CD4-positive, alpha-beta T cell (primary cell): ENCODE data around the gene CLIC4. TPM values are rescaled to one million over a fixed set of nuclear protein-coding genes. Genes with fewer than 3 reads are reported as not detected.

Experiments
- ATAC-seq: fragments of 200-7000 bp; cut with Tn5 transposase; one replicate; pipeline ENCODE4 v1.10.0; 2022; ENCODE audit warnings: mild to moderate bottlenecking; ENCODE audit not compliant: poor library complexity
- CTCF ChIA-PET: fragments of 350-600 bp; sonication (Branson Sonifier 250); formaldehyde crosslinking; loops from one replicate; lab custom pipeline; 2021; ENCODE audit warnings: antibody characterized with exemption, inconsistent platforms; lab: Charles Lee
- POLR2A ChIA-PET: fragments of 350-600 bp; sonication (Branson Sonifier 250); formaldehyde crosslinking; loops from one replicate; lab custom pipeline; 2021; ENCODE audit warnings: antibody characterized with exemption, inconsistent platforms; lab: Charles Lee
- DNase-seq, 14 experiments: peaks; one replicate each; pipeline ENCODE4 v3.0.0-alpha.2; 2013 to 2020; ENCODE audit warnings: mixed read lengths in 2 of 14
- H3K27ac ChIP-seq, 2 donors: one replicate each; pipeline versions ENCODE4 v1.5.1 to v1.7.0; 2013; ENCODE audit warnings: low read length in 2 of 2, low read depth in 1 of 2, mild to moderate bottlenecking in 1 of 2
- H3K27me3 ChIP-seq, 2 experiments: 1 replicate in 1 of 2; 2 replicates in 1 of 2; pipeline versions ENCODE4 v1.6.1 to v1.7.0; 2013; ENCODE audit warnings: low read length in 2 of 2, control low read depth in 1 of 2, mild to moderate bottlenecking in 1 of 2, moderate library complexity in 1 of 2; ENCODE audit not compliant: insufficient read depth in 2 of 2, control insufficient read depth in 1 of 2
- H3K36me3 ChIP-seq: one replicate; pipeline ENCODE4 v1.6.1; 2013; ENCODE audit warnings: low read length, control low read depth; ENCODE audit not compliant: insufficient read depth
- H3K4me1 ChIP-seq: one replicate; pipeline ENCODE4 v1.6.1; 2013; ENCODE audit warnings: low read length, control low read depth; ENCODE audit not compliant: insufficient read depth
- H3K4me3 ChIP-seq: one replicate; pipeline ENCODE4 v1.5.1; 2013; ENCODE audit warnings: mild to moderate bottlenecking, low read length, moderate library complexity
- H3K9me3 ChIP-seq, 2 experiments: 1 replicate in 1 of 2; 2 replicates in 1 of 2; pipeline versions ENCODE4 v1.6.1 to v1.7.0; 2013; ENCODE audit warnings: low read length in 2 of 2, mild to moderate bottlenecking in 2 of 2, control low read depth in 1 of 2, moderate library complexity in 1 of 2; ENCODE audit not compliant: control insufficient read depth in 1 of 2, insufficient read depth in 1 of 2
- H3K27ac Mint-ChIP-seq: one replicate; pipeline ENCODE4 v1.8.0; 2020; ENCODE audit warnings: mixed read lengths
- H3K27me3 Mint-ChIP-seq: one replicate; pipeline ENCODE4 v1.8.0; 2021; ENCODE audit warnings: mixed read lengths
- H3K36me3 Mint-ChIP-seq: one replicate; pipeline ENCODE4 v1.8.0; 2021; ENCODE audit warnings: low read depth, mixed read lengths
- H3K4me1 Mint-ChIP-seq: one replicate; pipeline ENCODE4 v1.8.0; 2021; ENCODE audit warnings: low read depth, mixed read lengths
- H3K4me3 Mint-ChIP-seq: one replicate; pipeline ENCODE4 v1.8.0; 2020; ENCODE audit warnings: mild to moderate bottlenecking, mixed read lengths
- H3K9me3 Mint-ChIP-seq: one replicate; pipeline ENCODE4 v1.8.0; 2020; ENCODE audit warnings: mixed read lengths
- CTCF ChIP-seq: fragments of 200-600 bp; IDR thresholded peaks from one replicate; pipeline ENCODE4 v1.8.0; 2022; ENCODE audit warnings: antibody characterized with exemption, mild to moderate bottlenecking
- intact Hi-C, 2 experiments: fragments of 100-400 bp; cut with DNase I in 1 of 2; cut with micrococcal nuclease in 1 of 2; formaldehyde crosslinking; loops; one replicate each; pipeline versions ENCODE4 v1.15.1 to v1.9.0; 2023 to 2025; cut with DNase I, micrococcal nuclease
- total RNA-seq, 174 experiments: library from RNA in 2 of 174; stranded (reverse) in 2 of 174; gene quantifications; one replicate each; pipeline ENCODE4 v1.2.3 and lab custom pipeline; 2021 to 2026

Gene CLIC4
- total RNA-seq, 2 experiments from 2014 or later, result 1.1 to 1.3 TPM

GRCh38 chr1:24861821-24862727, 116.8 kb downstream of the CLIC4 start:
- Histone ChIP-seq H3K4me3 (no peak overlapping the region), H3K27me3 (no peaks in the 10 kb centered on the region), H3K36me3 (no peaks in the 10 kb centered on the region), H3K27ac (no peak overlapping the region), H3K9me3 (no peaks in the 10 kb centered on the region), H3K4me1 (peaks cover 6% of the 10 kb centered on the region)
- no peak for ATAC-seq
- intact Hi-C loops, result no loop called here
- no peaks in the 10 kb centered on the region for H3K36me3 Mint-ChIP-seq
- TF ChIP-seq CTCF, result no peak
- no peak for DNase-seq
- H3K9me3 Mint-ChIP-seq, result no peaks in the 10 kb centered on the region
- POLR2A ChIA-PET, result no interaction called here
- H3K4me1 Mint-ChIP-seq, result no peaks in the 10 kb centered on the region
- no peak overlapping the region for H3K27ac Mint-ChIP-seq
- H3K27me3 Mint-ChIP-seq, result no peaks in the 10 kb centered on the region
- CTCF ChIA-PET, result no interaction called here
- no peak overlapping the region for H3K4me3 Mint-ChIP-seq

- no peaks in the 10 kb centered on the region for H3K36me3 Mint-ChIP-seq
- POLR2A ChIA-PET, result no interaction called here
- no peaks in the 10 kb centered on the region for H3K27me3 Mint-ChIP-seq
- DNase-seq, result no peak
- Histone ChIP-seq H3K36me3 (no peaks in the 10 kb centered on the region), H3K9me3 (no peaks in the 10 kb centered on the region), H3K4me3 (no peak overlapping the region), H3K27ac (no peak overlapping the region), H3K4me1 (no peaks in the 10 kb centered on the region), H3K27me3 (no peaks in the 10 kb centered on the region)
- no peaks in the 10 kb centered on the region for H3K4me1 Mint-ChIP-seq
- H3K4me3 Mint-ChIP-seq, result no peak overlapping the region
- intact Hi-C loops, result no loop called here
- no peak overlapping the region for H3K27ac Mint-ChIP-seq
- no peak for ATAC-seq
- TF ChIP-seq CTCF, result no peak
- CTCF ChIA-PET, result no interaction called here
- no peaks in the 10 kb centered on the region for H3K9me3 Mint-ChIP-seq
Observed at GRCh38 chr1:24862775-24863483, 117.7 kb downstream of the CLIC4 start.

DNA sequence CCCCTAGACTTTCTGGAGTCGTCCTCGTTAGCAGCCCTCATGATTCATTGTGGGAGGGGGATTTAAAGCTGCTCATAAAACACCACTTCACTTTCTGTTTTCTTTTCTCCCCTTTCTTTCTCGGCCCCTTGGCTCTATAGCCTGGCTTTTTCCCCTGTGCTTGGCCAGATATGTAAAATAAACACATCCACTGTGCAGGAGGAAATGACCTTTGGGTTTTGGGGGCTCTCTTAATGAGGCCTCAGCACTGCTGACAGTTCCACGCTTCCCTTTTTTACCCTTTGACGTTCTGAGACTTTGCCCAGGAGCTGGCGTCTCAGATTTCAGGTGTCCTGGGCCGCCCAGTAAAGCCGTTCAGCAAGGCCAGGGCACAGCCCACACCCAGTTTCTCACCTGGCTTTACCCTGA, 119.1 kb downstream of the CLIC4 start:
- H3K27ac ChIP-seq, result no peak overlapping the region
- H3K4me3 ChIP-seq, result no peak overlapping the region
- H3K9me3 Mint-ChIP-seq, result no peaks in the 10 kb centered on the region
- CTCF ChIA-PET, result no interaction called here
- H3K27me3 ChIP-seq, result no peaks in the 10 kb centered on the region
- no peak overlapping the region for H3K27ac Mint-ChIP-seq
- no peak overlapping the region for H3K4me3 Mint-ChIP-seq
- no peaks in the 10 kb centered on the region for H3K36me3 Mint-ChIP-seq
- ATAC-seq (no peak), DNase-seq (no peak)
- no peaks in the 10 kb centered on the region for H3K4me1 Mint-ChIP-seq
- no peak for TF ChIP-seq CTCF
- no peaks in the 10 kb centered on the region for H3K4me1 ChIP-seq
- no peaks in the 10 kb centered on the region for H3K27me3 Mint-ChIP-seq
- intact Hi-C loops, result no loop called here
- POLR2A ChIA-PET, result no interaction called here
- no peaks in the 10 kb centered on the region for H3K36me3 ChIP-seq
- H3K9me3 ChIP-seq, result no peaks in the 10 kb centered on the region
